Keratinocyte (primary cell): ENCODE data around the gene DCHS2. TPM values are rescaled to one million over a fixed set of nuclear protein-coding genes. Genes with fewer than 3 reads are reported as not detected.

Experiments
- DNase-seq: peaks from one replicate; pipeline ENCODE4 v3.0.0-alpha.2; 2011; ENCODE audit warnings: low read depth, missing footprints, low spot score
- FAIRE-seq: peaks from 2 replicates; lab custom pipeline; 2011; peaks lifted over from hg19 to GRCh38; lab: Jason Lieb, UNC
- H2AFZ ChIP-seq: 2 replicates; pipeline ENCODE4 v1.6.0; 2012; ENCODE audit warnings: low read length, control low read depth, inconsistent platforms; ENCODE audit not compliant: control insufficient read depth
- H3K27ac ChIP-seq: 2 replicates; pipeline ENCODE4 v1.5.1; 2011; ENCODE audit warnings: low read length; ENCODE audit not compliant: control insufficient read depth, insufficient read depth
- H3K27me3 ChIP-seq: 3 replicates; pipeline ENCODE4 v1.6.0; 2011; ENCODE audit warnings: low read length; ENCODE audit not compliant: control insufficient read depth, insufficient read depth; ENCODE audit errors: extremely low read depth
- H3K36me3 ChIP-seq, 2 experiments: 2 replicates in 1 of 2; 3 replicates in 1 of 2; pipeline ENCODE4 v1.5.1; 2011; ENCODE audit warnings: low read length in 2 of 2, mild to moderate bottlenecking in 1 of 2; ENCODE audit not compliant: control insufficient read depth in 2 of 2, insufficient read depth in 2 of 2; ENCODE audit errors: extremely low read depth in 1 of 2
- H3K4me1 ChIP-seq: 3 replicates; pipeline ENCODE4 v1.5.1; 2011; ENCODE audit warnings: low read length; ENCODE audit not compliant: control insufficient read depth, insufficient read depth; ENCODE audit errors: extremely low read depth
- H3K4me2 ChIP-seq: 3 replicates; pipeline ENCODE4 v1.6.0; 2011; ENCODE audit warnings: low read depth, low read length; ENCODE audit not compliant: control insufficient read depth, insufficient read depth; ENCODE audit errors: extremely low read depth
- H3K4me3 ChIP-seq, 3 experiments: fragments of 200-600 bp in 1 of 3; sonication (generic) in 1 of 3; 2 replicates in 2 of 3; 3 replicates in 1 of 3; pipeline ENCODE4 v1.5.1; 2011 to 2016; ENCODE audit warnings: low read length in 3 of 3, mild to moderate bottlenecking in 3 of 3, control low read depth in 2 of 3, inconsistent platforms in 1 of 3, low read depth in 1 of 3, mixed read lengths in 1 of 3, mixed run types in 1 of 3, moderate library complexity in 1 of 3; ENCODE audit not compliant: control insufficient read depth in 2 of 3, insufficient read depth in 2 of 3; ENCODE audit errors: extremely low read depth in 1 of 3
- H3K79me2 ChIP-seq: 2 replicates; pipeline ENCODE4 v1.6.0; 2012; ENCODE audit warnings: low read length; ENCODE audit not compliant: control insufficient read depth, insufficient read depth
- H3K9ac ChIP-seq: 3 replicates; pipeline ENCODE4 v1.6.0; 2011; ENCODE audit warnings: low read length; ENCODE audit not compliant: control insufficient read depth, insufficient read depth; ENCODE audit errors: extremely low read depth
- H3K9me1 ChIP-seq: 3 replicates; pipeline ENCODE4 v1.6.0; 2011; ENCODE audit warnings: low read length; ENCODE audit not compliant: control insufficient read depth, insufficient read depth; ENCODE audit errors: extremely low read depth
- H3K9me3 ChIP-seq: 2 replicates; pipeline ENCODE4 v1.5.1; 2012; ENCODE audit warnings: low read depth, low read length; ENCODE audit not compliant: control insufficient read depth
- H4K20me1 ChIP-seq: 3 replicates; pipeline ENCODE4 v1.6.0; 2011; ENCODE audit warnings: low read length; ENCODE audit not compliant: control insufficient read depth, insufficient read depth; ENCODE audit errors: extremely low read depth
- EZH2 ChIP-seq: IDR thresholded peaks from one replicate; pipeline ENCODE4 v1.6.1; 2012; ENCODE audit warnings: inconsistent platforms, mild to moderate bottlenecking, low read length, moderate library complexity
- dilution Hi-C: fragments of 300-500 bp; cut with MboI; formaldehyde crosslinking; loops from one replicate; pipeline ENCODE4 v1.7.0; 2020; ENCODE audit warnings: low sequenced_read_pairs; ENCODE audit not compliant: extremely low pct_ligation_motif_present
- polyA plus RNA-seq, 5 experiments: library from polyadenylated mRNA; depleted of rRNA in 3 of 5; stranded (reverse) in 3 of 5; stranded (forward) in 1 of 5; unstranded in 1 of 5; fragments of >200 nt; gene quantifications; 1 replicate in 1 of 5; 2 replicates in 3 of 5; 3 replicates in 1 of 5; pipeline versions ENCODE4 v1.2.1 to v1.2.3, GENCODE V29; 2011 to 2012; ENCODE audit warnings: missing spikeins in 2 of 5, low read depth in 1 of 5, low replicate concordance in 1 of 5
- TF ChIP-seq, protein P1 (sequence below), 3 experiments: IDR thresholded peaks in 1 of 3; conservative IDR thresholded peaks in 1 of 3; optimal IDR thresholded peaks in 1 of 3; 2 replicates in 2 of 3; 3 replicates in 1 of 3; pipeline versions ENCODE3 to v1.5.1; 2011; ENCODE audit warnings: low read length in 3 of 3, mild to moderate bottlenecking in 3 of 3, moderate library complexity in 2 of 3, control low read depth in 1 of 3, inconsistent platforms in 1 of 3; ENCODE audit not compliant: insufficient read depth in 2 of 3; ENCODE audit errors: extremely low read depth in 1 of 3

DCHS2 gene
- polyA plus RNA-seq, 1 donor (not counting 4 experiments of a cell fraction or from before 2014, with no cell fraction given): 0.01 TPM

- H4K20me1 ChIP-seq: no peaks in the 10 kb centered on the region
- no peak overlapping the region for H2AFZ ChIP-seq
- dilution Hi-C loops: no loop called here
- no peaks in the 10 kb centered on the region for H3K79me2 ChIP-seq
- H3K27ac ChIP-seq: no peak overlapping the region
- H3K27me3 ChIP-seq: peaks cover 19% of the 10 kb centered on the region
- H3K9me3 ChIP-seq: no peaks in the 10 kb centered on the region
- no peaks in the 10 kb centered on the region for H3K9me1 ChIP-seq
- H3K4me1 ChIP-seq: peaks cover 4% of the 10 kb centered on the region
- no peak overlapping the region for H3K9ac ChIP-seq
- DNase-seq (no peak), FAIRE-seq (no peak)
- TF ChIP-seq, protein P1, sequence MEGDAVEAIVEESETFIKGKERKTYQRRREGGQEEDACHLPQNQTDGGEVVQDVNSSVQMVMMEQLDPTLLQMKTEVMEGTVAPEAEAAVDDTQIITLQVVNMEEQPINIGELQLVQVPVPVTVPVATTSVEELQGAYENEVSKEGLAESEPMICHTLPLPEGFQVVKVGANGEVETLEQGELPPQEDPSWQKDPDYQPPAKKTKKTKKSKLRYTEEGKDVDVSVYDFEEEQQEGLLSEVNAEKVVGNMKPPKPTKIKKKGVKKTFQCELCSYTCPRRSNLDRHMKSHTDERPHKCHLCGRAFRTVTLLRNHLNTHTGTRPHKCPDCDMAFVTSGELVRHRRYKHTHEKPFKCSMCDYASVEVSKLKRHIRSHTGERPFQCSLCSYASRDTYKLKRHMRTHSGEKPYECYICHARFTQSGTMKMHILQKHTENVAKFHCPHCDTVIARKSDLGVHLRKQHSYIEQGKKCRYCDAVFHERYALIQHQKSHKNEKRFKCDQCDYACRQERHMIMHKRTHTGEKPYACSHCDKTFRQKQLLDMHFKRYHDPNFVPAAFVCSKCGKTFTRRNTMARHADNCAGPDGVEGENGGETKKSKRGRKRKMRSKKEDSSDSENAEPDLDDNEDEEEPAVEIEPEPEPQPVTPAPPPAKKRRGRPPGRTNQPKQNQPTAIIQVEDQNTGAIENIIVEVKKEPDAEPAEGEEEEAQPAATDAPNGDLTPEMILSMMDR (optimal IDR thresholded peaks at IDR 0.05 in 1 of 3, IDR thresholded peaks at IDR 0.05 in 1 of 3, conservative IDR thresholded peaks at IDR 0.05 in 1 of 3; ENCODE audit: extremely low read depth in 1 of 3, insufficient read depth in 2 of 3, low read length in 3 of 3): no peak
- no peak for TF ChIP-seq EZH2
- no peak overlapping the region for H3K4me2 ChIP-seq
- H3K4me3 ChIP-seq: no peak overlapping the region
- H3K36me3 ChIP-seq: no peaks in the 10 kb centered on the region
Observed at GRCh38 chr4:154495867-154496266, 4.3 kb upstream of the DCHS2 start.

DNA sequence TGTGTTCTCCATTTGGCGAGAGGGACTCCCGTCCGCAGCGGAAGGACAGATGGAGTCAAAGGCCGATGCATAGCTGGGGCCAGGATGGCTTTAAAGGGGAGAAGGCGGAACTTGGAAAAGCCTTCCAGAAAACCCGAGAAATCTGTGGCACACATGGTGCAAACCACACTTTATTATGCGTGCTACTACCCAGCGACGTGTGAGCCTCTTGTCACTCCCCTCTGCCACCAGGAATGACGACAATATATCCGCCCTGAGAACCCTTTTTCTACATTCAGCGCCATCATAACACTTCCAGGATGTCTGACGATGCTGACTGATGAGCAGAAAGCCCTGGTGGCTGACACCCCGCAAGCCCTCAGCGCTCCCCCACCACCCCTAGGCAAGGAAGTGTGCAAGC, 689 bp upstream of the DCHS2 start:
- Histone ChIP-seq H3K4me2 (no peak overlapping the region), H2AFZ (no peak overlapping the region), H3K9me1 (no peaks in the 10 kb centered on the region), H3K36me3 (no peaks in the 10 kb centered on the region), H3K4me1 (peaks cover 4% of the 10 kb centered on the region), H3K27ac (no peak overlapping the region), H3K9me3 (no peaks in the 10 kb centered on the region), H3K79me2 (no peaks in the 10 kb centered on the region), H3K27me3 (peaks cover 39% of the 10 kb centered on the region), H4K20me1 (no peaks in the 10 kb centered on the region), H3K9ac (no peak overlapping the region), H3K4me3 (no peak overlapping the region)
- dilution Hi-C loops: no loop called here
- TF ChIP-seq, protein P1 (optimal IDR thresholded peaks at IDR 0.05 in 1 of 3, IDR thresholded peaks at IDR 0.05 in 1 of 3, conservative IDR thresholded peaks at IDR 0.05 in 1 of 3; ENCODE audit: extremely low read depth in 1 of 3, insufficient read depth in 2 of 3, low read length in 3 of 3): no peak
- TF ChIP-seq EZH2: peak; percentile 55
- FAIRE-seq: no peak
- DNase-seq: no peak
